Endothelial cell of umbilical vein (primary cell): ENCODE results near the gene GRM2. TPM values are rescaled to one million over a fixed set of nuclear protein-coding genes. Genes with fewer than 3 reads are reported as not detected.

Source experiments
- BruUV-seq: library from RNA; stranded (reverse); fragments of 400-500 nt; replicated peaks from 2 replicates; lab custom pipeline; 2021; lab: Mats Ljungman, UMichigan
- CTCF ChIA-PET: fragments of 300-600, 350-600 bp; sonication (Branson Sonifier 250); formaldehyde crosslinking; loops from one replicate; lab custom pipeline; 2021; ENCODE audit warnings: antibody characterized with exemption, inconsistent platforms; lab: Charles Lee
- POLR2A ChIA-PET: fragments of 300-600, 350-600 bp; sonication (Branson Sonifier 250); formaldehyde crosslinking; loops from one replicate; lab custom pipeline; 2021; ENCODE audit warnings: antibody characterized with exemption, inconsistent platforms; lab: Charles Lee
- DNase-seq: peaks from one replicate; pipeline ENCODE4 v3.0.0-alpha.2; 2011; ENCODE audit warnings: low read depth, low spot score
- FAIRE-seq: peaks from 2 replicates; lab custom pipeline; 2011; peaks lifted over from hg19 to GRCh38; lab: Jason Lieb, UNC
- H2AFZ ChIP-seq: 2 replicates; pipeline ENCODE4 v1.6.0; 2012; ENCODE audit warnings: low read depth, low read length, control low read depth, inconsistent platforms
- H3K27ac ChIP-seq: 2 replicates; pipeline ENCODE4 v1.5.1; 2011; ENCODE audit warnings: low read depth, mild to moderate bottlenecking, control low read depth, low read length, moderate library complexity; ENCODE audit not compliant: insufficient read depth
- H3K27me3 ChIP-seq, 2 experiments: 2 replicates each; pipeline versions ENCODE4 v1.6.0 to v1.6.1; 2011; ENCODE audit warnings: low read length in 2 of 2, mixed read lengths in 1 of 2; ENCODE audit not compliant: control insufficient read depth in 2 of 2, insufficient read depth in 2 of 2
- H3K36me3 ChIP-seq, 2 experiments: 2 replicates in 1 of 2; 3 replicates in 1 of 2; pipeline ENCODE4 v1.5.1; 2011; ENCODE audit warnings: low read length in 2 of 2, mild to moderate bottlenecking in 1 of 2, moderate library complexity in 1 of 2; ENCODE audit not compliant: control insufficient read depth in 2 of 2, insufficient read depth in 2 of 2; ENCODE audit errors: extremely low read depth in 1 of 2
- H3K4me1 ChIP-seq: 3 replicates; pipeline ENCODE4 v1.5.1; 2011; ENCODE audit warnings: mild to moderate bottlenecking, low read length; ENCODE audit not compliant: control insufficient read depth, insufficient read depth; ENCODE audit errors: extremely low read depth
- H3K4me2 ChIP-seq: 2 replicates; pipeline ENCODE4 v1.6.1; 2011; ENCODE audit warnings: low read length, control low read depth, mixed read lengths; ENCODE audit not compliant: insufficient read depth
- H3K4me3 ChIP-seq, 3 experiments: fragments of 200-600 bp in 1 of 3; sonication (generic), shearing (Covaris generic) in 1 of 3; replicated peaks in 1 of 3; 2 replicates each; pipeline ENCODE4 v1.5.1; 2011 to 2016; ENCODE audit warnings: control low read depth in 3 of 3, low read length in 3 of 3, mild to moderate bottlenecking in 2 of 3, inconsistent platforms in 1 of 3, low read depth in 1 of 3, moderate library complexity in 1 of 3; ENCODE audit not compliant: insufficient read depth in 1 of 3
- H3K79me2 ChIP-seq: 2 replicates; pipeline ENCODE4 v1.6.0; 2012; ENCODE audit warnings: low read length, inconsistent platforms; ENCODE audit not compliant: control insufficient read depth, insufficient read depth
- H3K9ac ChIP-seq: replicated peaks from 2 replicates; pipeline ENCODE3; 2011; ENCODE audit warnings: low read length, control low read depth; ENCODE audit not compliant: insufficient read depth; ENCODE audit errors: extremely low read depth
- H3K9me1 ChIP-seq: replicated peaks from 3 replicates; pipeline ENCODE4 v1.6.0; 2011; ENCODE audit warnings: mild to moderate bottlenecking, low read length; ENCODE audit not compliant: control insufficient read depth, insufficient read depth; ENCODE audit errors: extremely low read depth
- H3K9me3 ChIP-seq: replicated peaks from 2 replicates; pipeline ENCODE4 v1.5.1; 2012; ENCODE audit warnings: low read length, inconsistent platforms; ENCODE audit not compliant: control insufficient read depth, insufficient read depth
- H4K20me1 ChIP-seq: replicated peaks from 2 replicates; pipeline ENCODE3; 2011; ENCODE audit warnings: mild to moderate bottlenecking, low read length; ENCODE audit not compliant: control insufficient read depth, insufficient read depth; ENCODE audit errors: extremely low read depth
- CTCF ChIP-seq, 2 donors: IDR thresholded peaks; 1 replicate in 1 of 2; 2 replicates in 1 of 2; pipeline ENCODE4 v1.5.1; 2011; ENCODE audit warnings: low read length in 2 of 2, mild to moderate bottlenecking in 2 of 2, moderate library complexity in 2 of 2, control low read depth in 1 of 2, inconsistent platforms in 1 of 2, low read depth in 1 of 2; ENCODE audit not compliant: insufficient read depth in 1 of 2; ENCODE audit errors: extremely low read depth in 1 of 2
- EZH2 ChIP-seq: IDR thresholded peaks from 2 replicates; pipeline ENCODE4 v1.6.1; 2012; ENCODE audit warnings: borderline replicate concordance, low read depth, mild to moderate bottlenecking, moderate library complexity, low read length, inconsistent platforms; ENCODE audit not compliant: severe bottlenecking
- FOS ChIP-seq: IDR thresholded peaks from 2 replicates; pipeline ENCODE4 v1.6.1; 2011; ENCODE audit warnings: mild to moderate bottlenecking, low read length, moderate library complexity, borderline replicate concordance; ENCODE audit not compliant: insufficient read depth
- GATA2 ChIP-seq: IDR thresholded peaks from 2 replicates; pipeline ENCODE4 v1.7.0; 2011; ENCODE audit warnings: low read depth, mild to moderate bottlenecking, moderate library complexity, mixed read lengths, low read length; ENCODE audit not compliant: insufficient read length, insufficient read depth
- JUN ChIP-seq: IDR thresholded peaks from 2 replicates; pipeline ENCODE4 v1.6.1; 2011; ENCODE audit warnings: borderline replicate concordance, low read depth; ENCODE audit not compliant: insufficient read length, insufficient read depth
- MAX ChIP-seq: IDR thresholded peaks from 2 replicates; pipeline ENCODE4 v1.6.1; 2011; ENCODE audit not compliant: insufficient read depth, insufficient read length
- MYC ChIP-seq: IDR thresholded peaks from one replicate; pipeline ENCODE4 v1.6.1; 2011; ENCODE audit warnings: mild to moderate bottlenecking, low read depth, low read length
- POLR2A ChIP-seq: IDR thresholded peaks from 2 replicates; pipeline ENCODE4 v1.6.1; 2012; ENCODE audit warnings: low read depth, mild to moderate bottlenecking, control low read depth, low read length
- POLR2AphosphoS5 ChIP-seq: IDR thresholded peaks from 2 replicates; pipeline ENCODE4 v1.6.1; 2012; ENCODE audit warnings: low read depth, mild to moderate bottlenecking, control low read depth, low read length, moderate library complexity; ENCODE audit not compliant: insufficient read depth
- dilution Hi-C: fragments of 300-500 bp; cut with MboI; formaldehyde crosslinking; loops from one replicate; pipeline ENCODE4 v1.15.0; 2019; ENCODE audit warnings: low sequenced_read_pairs; ENCODE audit not compliant: extremely low pct_ligation_motif_present
- intact Hi-C: fragments of 100-400 bp; cut with micrococcal nuclease; formaldehyde crosslinking; loops from one replicate; pipeline ENCODE4 v1.10.0; 2022
- polyA plus RNA-seq, 4 experiments: library from polyadenylated mRNA; depleted of rRNA in 3 of 4; stranded (reverse) in 3 of 4; unstranded in 1 of 4; fragments of >200 nt; gene quantifications; 2 replicates each; pipeline versions ENCODE4 v1.2.1 to v1.2.3, GENCODE V29; 2011 to 2012; ENCODE audit warnings: missing spikeins in 1 of 4
- total RNA-seq: library from RNA; stranded (reverse); gene quantifications from 2 replicates; pipeline ENCODE4 v1.2.3, GENCODE V29; 2021

Gene GRM2
- total and polyA plus RNA-seq, 2 donors (not counting 3 experiments of a cell fraction or from before 2014, with no cell fraction given), result 0.10 to 0.51 TPM

DNA sequence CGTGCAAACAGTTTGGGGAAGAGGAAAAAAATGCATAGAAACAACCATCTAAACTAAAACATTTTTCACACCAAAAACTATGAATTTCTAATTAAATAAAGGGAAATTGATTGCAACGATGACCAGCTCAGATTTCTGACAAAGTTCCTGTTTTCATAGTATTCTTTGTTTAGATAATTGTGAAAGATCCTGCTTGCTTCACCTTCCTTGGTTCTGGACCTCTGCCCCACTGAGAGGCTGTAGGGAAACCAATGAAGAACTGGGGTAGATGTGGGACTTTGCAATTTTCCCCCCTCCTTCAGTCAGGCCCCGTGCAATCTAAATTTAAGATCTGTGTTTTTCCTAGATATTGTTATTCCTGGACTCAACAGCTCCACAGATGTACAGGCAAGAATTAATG, 49.6 kb upstream of the GRM2 start:
- Histone ChIP-seq H3K27ac (no peak overlapping the region), H3K9me3 (no peaks in the 10 kb centered on the region), H3K4me2 (no peak overlapping the region), H3K27me3 (no peaks in the 10 kb centered on the region), H2AFZ (no peak overlapping the region), H3K79me2 (no peaks in the 10 kb centered on the region), H3K9me1 (no peaks in the 10 kb centered on the region), H3K9ac (no peak overlapping the region), H3K36me3 (peaks cover 4 to 8% of the 10 kb centered on the region in 2 experiments), H3K4me3 (no peak overlapping the region), H4K20me1 (no peaks in the 10 kb centered on the region), H3K4me1 (no peaks in the 10 kb centered on the region)
- FAIRE-seq (no peak), DNase-seq (no peak)
- CTCF ChIA-PET, result interaction anchor here (1.3 to 3.7 kb wide), 3 partner anchors 13 to 25 kb away, joined by 3 to 28 read pairs (median 5); no protein-coding TSS in a partner anchor
- POLR2A ChIA-PET, result no interaction called here
- intact Hi-C loops, result no loop called here
- no peak for TF ChIP-seq EZH2
- TF ChIP-seq CTCF (IDR thresholded peaks at IDR 0.05; ENCODE audit: extremely low read depth in 1 of 2, insufficient read depth in 1 of 2, low read depth in 1 of 2, low read length in 2 of 2), result no peak
- TF ChIP-seq FOS, result no peak
- no peak for TF ChIP-seq POLR2A
- no peak for TF ChIP-seq POLR2AphosphoS5
- no peak for TF ChIP-seq MYC
- no peak for TF ChIP-seq MAX
- TF ChIP-seq JUN, result no peak
- TF ChIP-seq GATA2, result no peak
- dilution Hi-C loops, result no loop called here
- BruUV-seq, result no TSS peak
